Measurements from ENCODE around the gene B4GALT2. TPM values are rescaled to one million over a fixed set of nuclear protein-coding genes. Genes with fewer than 3 reads are reported as not detected.

B4GALT2 gene
- total and polyA plus RNA-seq, 2 of the 8 experiments (the other 6 are each of a cell fraction or from before 2014, with no cell fraction given), result 56.5 to 121 TPM

GRCh38 chr1:43996733-43997115 lies 17.7 kb downstream of the B4GALT2 start (continued):
- TF ChIP-seq, protein P1, sequence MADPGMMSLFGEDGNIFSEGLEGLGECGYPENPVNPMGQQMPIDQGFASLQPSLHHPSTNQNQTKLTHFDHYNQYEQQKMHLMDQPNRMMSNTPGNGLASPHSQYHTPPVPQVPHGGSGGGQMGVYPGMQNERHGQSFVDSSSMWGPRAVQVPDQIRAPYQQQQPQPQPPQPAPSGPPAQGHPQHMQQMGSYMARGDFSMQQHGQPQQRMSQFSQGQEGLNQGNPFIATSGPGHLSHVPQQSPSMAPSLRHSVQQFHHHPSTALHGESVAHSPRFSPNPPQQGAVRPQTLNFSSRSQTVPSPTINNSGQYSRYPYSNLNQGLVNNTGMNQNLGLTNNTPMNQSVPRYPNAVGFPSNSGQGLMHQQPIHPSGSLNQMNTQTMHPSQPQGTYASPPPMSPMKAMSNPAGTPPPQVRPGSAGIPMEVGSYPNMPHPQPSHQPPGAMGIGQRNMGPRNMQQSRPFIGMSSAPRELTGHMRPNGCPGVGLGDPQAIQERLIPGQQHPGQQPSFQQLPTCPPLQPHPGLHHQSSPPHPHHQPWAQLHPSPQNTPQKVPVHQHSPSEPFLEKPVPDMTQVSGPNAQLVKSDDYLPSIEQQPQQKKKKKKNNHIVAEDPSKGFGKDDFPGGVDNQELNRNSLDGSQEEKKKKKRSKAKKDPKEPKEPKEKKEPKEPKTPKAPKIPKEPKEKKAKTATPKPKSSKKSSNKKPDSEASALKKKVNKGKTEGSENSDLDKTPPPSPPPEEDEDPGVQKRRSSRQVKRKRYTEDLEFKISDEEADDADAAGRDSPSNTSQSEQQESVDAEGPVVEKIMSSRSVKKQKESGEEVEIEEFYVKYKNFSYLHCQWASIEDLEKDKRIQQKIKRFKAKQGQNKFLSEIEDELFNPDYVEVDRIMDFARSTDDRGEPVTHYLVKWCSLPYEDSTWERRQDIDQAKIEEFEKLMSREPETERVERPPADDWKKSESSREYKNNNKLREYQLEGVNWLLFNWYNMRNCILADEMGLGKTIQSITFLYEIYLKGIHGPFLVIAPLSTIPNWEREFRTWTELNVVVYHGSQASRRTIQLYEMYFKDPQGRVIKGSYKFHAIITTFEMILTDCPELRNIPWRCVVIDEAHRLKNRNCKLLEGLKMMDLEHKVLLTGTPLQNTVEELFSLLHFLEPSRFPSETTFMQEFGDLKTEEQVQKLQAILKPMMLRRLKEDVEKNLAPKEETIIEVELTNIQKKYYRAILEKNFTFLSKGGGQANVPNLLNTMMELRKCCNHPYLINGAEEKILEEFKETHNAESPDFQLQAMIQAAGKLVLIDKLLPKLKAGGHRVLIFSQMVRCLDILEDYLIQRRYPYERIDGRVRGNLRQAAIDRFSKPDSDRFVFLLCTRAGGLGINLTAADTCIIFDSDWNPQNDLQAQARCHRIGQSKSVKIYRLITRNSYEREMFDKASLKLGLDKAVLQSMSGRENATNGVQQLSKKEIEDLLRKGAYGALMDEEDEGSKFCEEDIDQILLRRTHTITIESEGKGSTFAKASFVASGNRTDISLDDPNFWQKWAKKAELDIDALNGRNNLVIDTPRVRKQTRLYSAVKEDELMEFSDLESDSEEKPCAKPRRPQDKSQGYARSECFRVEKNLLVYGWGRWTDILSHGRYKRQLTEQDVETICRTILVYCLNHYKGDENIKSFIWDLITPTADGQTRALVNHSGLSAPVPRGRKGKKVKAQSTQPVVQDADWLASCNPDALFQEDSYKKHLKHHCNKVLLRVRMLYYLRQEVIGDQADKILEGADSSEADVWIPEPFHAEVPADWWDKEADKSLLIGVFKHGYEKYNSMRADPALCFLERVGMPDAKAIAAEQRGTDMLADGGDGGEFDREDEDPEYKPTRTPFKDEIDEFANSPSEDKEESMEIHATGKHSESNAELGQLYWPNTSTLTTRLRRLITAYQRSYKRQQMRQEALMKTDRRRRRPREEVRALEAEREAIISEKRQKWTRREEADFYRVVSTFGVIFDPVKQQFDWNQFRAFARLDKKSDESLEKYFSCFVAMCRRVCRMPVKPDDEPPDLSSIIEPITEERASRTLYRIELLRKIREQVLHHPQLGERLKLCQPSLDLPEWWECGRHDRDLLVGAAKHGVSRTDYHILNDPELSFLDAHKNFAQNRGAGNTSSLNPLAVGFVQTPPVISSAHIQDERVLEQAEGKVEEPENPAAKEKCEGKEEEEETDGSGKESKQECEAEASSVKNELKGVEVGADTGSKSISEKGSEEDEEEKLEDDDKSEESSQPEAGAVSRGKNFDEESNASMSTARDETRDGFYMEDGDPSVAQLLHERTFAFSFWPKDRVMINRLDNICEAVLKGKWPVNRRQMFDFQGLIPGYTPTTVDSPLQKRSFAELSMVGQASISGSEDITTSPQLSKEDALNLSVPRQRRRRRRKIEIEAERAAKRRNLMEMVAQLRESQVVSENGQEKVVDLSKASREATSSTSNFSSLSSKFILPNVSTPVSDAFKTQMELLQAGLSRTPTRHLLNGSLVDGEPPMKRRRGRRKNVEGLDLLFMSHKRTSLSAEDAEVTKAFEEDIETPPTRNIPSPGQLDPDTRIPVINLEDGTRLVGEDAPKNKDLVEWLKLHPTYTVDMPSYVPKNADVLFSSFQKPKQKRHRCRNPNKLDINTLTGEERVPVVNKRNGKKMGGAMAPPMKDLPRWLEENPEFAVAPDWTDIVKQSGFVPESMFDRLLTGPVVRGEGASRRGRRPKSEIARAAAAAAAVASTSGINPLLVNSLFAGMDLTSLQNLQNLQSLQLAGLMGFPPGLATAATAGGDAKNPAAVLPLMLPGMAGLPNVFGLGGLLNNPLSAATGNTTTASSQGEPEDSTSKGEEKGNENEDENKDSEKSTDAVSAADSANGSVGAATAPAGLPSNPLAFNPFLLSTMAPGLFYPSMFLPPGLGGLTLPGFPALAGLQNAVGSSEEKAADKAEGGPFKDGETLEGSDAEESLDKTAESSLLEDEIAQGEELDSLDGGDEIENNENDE (IDR thresholded peaks at IDR 0.05; ENCODE audit: insufficient replicate concordance, low read length), result no peak
- TF ChIP-seq KDM1A (IDR thresholded peaks at IDR 0.05; ENCODE audit: borderline replicate concordance, low read length) (no peak), JUND (IDR thresholded peaks at IDR 0.05; ENCODE audit: low read length) (no peak), SP4 (IDR thresholded peaks at IDR 0.05; ENCODE audit: low read length) (no peak), EZH2 (IDR thresholded peaks at IDR 0.05; ENCODE audit: low read depth, low read length, severe bottlenecking) (no peak)

All from H1 (cell line).